Inflammatory macrophage treated with lipopolysaccharide for 4 hours (primary cell): ENCODE data around the gene GK.
"Not testable (repeated sequence)": the region's sequence is repeated elsewhere in the genome, so short reads cannot be mapped to it uniquely, and the experiment has no call there.

ENCODE experiments used
- DNase-seq: peaks from one replicate; pipeline ENCODE4 v3.0.0-alpha.2; 2020

GK gene

GRCh38 chrX:30653415-30654131 lies at the start of gene GK:
GK (plus strand) TSS chrX:30653423; CDS start chrX:30653538, 115 bp downstream.
- DNase-seq = peak; percentile 24

GRCh38 chrX:30607155-30607554 lies 46.1 kb upstream of the GK start:
- no peak for DNase-seq

- DNase-seq = peak; percentile 63
Observed at GRCh38 chrX:30610026-30610425, 43.2 kb upstream of the GK start.

- no peak for DNase-seq
Observed at GRCh38 chrX:30612250-30612655, 41.0 kb upstream of the GK start.

- peak; percentile 91 for DNase-seq
Observed at GRCh38 chrX:30613721-30614120, 39.5 kb upstream of the GK start.

- peak; percentile 62 for DNase-seq
Observed at GRCh38 chrX:30615229-30615628, 38.0 kb upstream of the GK start.

GRCh38 chrX:30618160-30618765 lies 35.0 kb upstream of the GK start:
- DNase-seq = peak; percentile 52

GRCh38 chrX:30620125-30620524 lies 33.1 kb upstream of the GK start:
- DNase-seq = no peak

- peak; percentile 83 for DNase-seq
Observed at GRCh38 chrX:30620980-30621618, 32.1 kb upstream of the GK start.

- no peak for DNase-seq
Observed at GRCh38 chrX:30622361-30622760, 30.9 kb upstream of the GK start.

- no peak for DNase-seq
Observed at GRCh38 chrX:30626402-30626801, 26.8 kb upstream of the GK start.

GRCh38 chrX:30627818-30628652 lies 25.2 kb upstream of the GK start:
- DNase-seq = peak; percentile 51

- not testable (repeated sequence) for DNase-seq
Observed at GRCh38 chrX:30634070-30634469, 19.2 kb upstream of the GK start.

GRCh38 chrX:30635630-30636029 lies 17.6 kb upstream of the GK start:
- DNase-seq = no peak

- DNase-seq = peak; percentile 83
Observed at GRCh38 chrX:30637874-30638815, 15.1 kb upstream of the GK start.

- DNase-seq = not testable (repeated sequence)
Observed at GRCh38 chrX:30639702-30640101, 13.5 kb upstream of the GK start.

GRCh38 chrX:30642642-30643041 lies 10.6 kb upstream of the GK start:
- no peak for DNase-seq

- peak; percentile 91 for DNase-seq
Observed at GRCh38 chrX:30643313-30643821, 9.9 kb upstream of the GK start.

- DNase-seq = peak; percentile 79
Observed at GRCh38 chrX:30649859-30650258, 3.4 kb upstream of the GK start.

- DNase-seq = peak; percentile 94
Observed at GRCh38 chrX:30652527-30653414, 452 bp upstream of the GK start.

- not testable (repeated sequence) for DNase-seq
Observed at GRCh38 chrX:30654386-30654785, 1.2 kb downstream of the GK start.
